ENCODE measurements around the gene TLE2.

Gene TLE2

GRCh38 chr19:2997720-2998119 is 31.4 kb downstream of the TLE2 start:
- TF ChIP-seq USF1 (IDR thresholded peaks at IDR 0.05), result no peak
- no peak for TF ChIP-seq FOXM1 (IDR thresholded peaks at IDR 0.05; ENCODE audit: borderline replicate concordance, low read depth)
- no peak for TF ChIP-seq CEBPB (IDR thresholded peaks at IDR 0.05)
- no peak for TF ChIP-seq CREB1 (IDR thresholded peaks at IDR 0.05; ENCODE audit: low read depth)
- TF ChIP-seq RAD21 (IDR thresholded peaks at IDR 0.05; ENCODE audit: low read depth), result no peak
- TF ChIP-seq YY1 (IDR thresholded peaks at IDR 0.05; ENCODE audit: low read depth), result no peak

- TF ChIP-seq CEBPB (IDR thresholded peaks at IDR 0.05) (no peak), EGR1 (IDR thresholded peaks at IDR 0.05) (no peak), CREB1 (IDR thresholded peaks at IDR 0.05; ENCODE audit: low read depth) (no peak), EP300 (IDR thresholded peaks at IDR 0.05; ENCODE audit: borderline replicate concordance) (no peak), USF1 (IDR thresholded peaks at IDR 0.05) (no peak), FOXM1 (IDR thresholded peaks at IDR 0.05; ENCODE audit: borderline replicate concordance, low read depth) (no peak), YY1 (IDR thresholded peaks at IDR 0.05; ENCODE audit: low read depth) (no peak), TCF12 (IDR thresholded peaks at IDR 0.05; ENCODE audit: low read depth) (no peak), MAX (IDR thresholded peaks at IDR 0.05) (no peak), TEAD4 (IDR thresholded peaks at IDR 0.05) (no peak), RAD21 (IDR thresholded peaks at IDR 0.05; ENCODE audit: low read depth) (no peak), REST (IDR thresholded peaks at IDR 0.05; ENCODE audit: low read depth) (no peak), NFIC (IDR thresholded peaks at IDR 0.05) (no peak), TAF1 (IDR thresholded peaks at IDR 0.05; ENCODE audit: low read depth) (no peak), ZBTB7A (IDR thresholded peaks at IDR 0.05; ENCODE audit: low read depth) (no peak)
Observed at GRCh38 chr19:2994588-2995131, 34.4 kb downstream of the TLE2 start.

GRCh38 chr19:2993579-2993978 is 35.5 kb downstream of the TLE2 start:
- TF ChIP-seq EP300 (IDR thresholded peaks at IDR 0.05; ENCODE audit: borderline replicate concordance), result no peak
- no peak for TF ChIP-seq MAX (IDR thresholded peaks at IDR 0.05)
- TF ChIP-seq ZBTB7A (IDR thresholded peaks at IDR 0.05; ENCODE audit: low read depth), result no peak
- no peak for TF ChIP-seq FOXM1 (IDR thresholded peaks at IDR 0.05; ENCODE audit: borderline replicate concordance, low read depth)

- TF ChIP-seq RAD21 (IDR thresholded peaks at IDR 0.05; ENCODE audit: low read depth) (no peak), FOXM1 (IDR thresholded peaks at IDR 0.05; ENCODE audit: borderline replicate concordance, low read depth) (no peak), MAX (IDR thresholded peaks at IDR 0.05) (no peak), EGR1 (IDR thresholded peaks at IDR 0.05) (no peak), CREB1 (IDR thresholded peaks at IDR 0.05; ENCODE audit: low read depth) (no peak), NFIC (IDR thresholded peaks at IDR 0.05) (no peak), ZBTB7A (IDR thresholded peaks at IDR 0.05; ENCODE audit: low read depth) (no peak)
Observed at GRCh38 chr19:2992958-2993357, 36.1 kb downstream of the TLE2 start.

GRCh38 chr19:2989236-2989946 is 39.7 kb downstream of the TLE2 start:
- no peak for TF ChIP-seq USF1 (IDR thresholded peaks at IDR 0.05)
- TF ChIP-seq YY1 (IDR thresholded peaks at IDR 0.05; ENCODE audit: low read depth), result no peak
- TF ChIP-seq RAD21 (IDR thresholded peaks at IDR 0.05; ENCODE audit: low read depth), result no peak
- no peak for TF ChIP-seq CEBPB (IDR thresholded peaks at IDR 0.05)
- no peak for TF ChIP-seq NFIC (IDR thresholded peaks at IDR 0.05)
- TF ChIP-seq FOXM1 (IDR thresholded peaks at IDR 0.05; ENCODE audit: borderline replicate concordance, low read depth), result no peak
- TF ChIP-seq EP300 (IDR thresholded peaks at IDR 0.05; ENCODE audit: borderline replicate concordance), result no peak

GRCh38 chr19:2988568-2988967 is 40.5 kb downstream of the TLE2 start:
- no peak for TF ChIP-seq CEBPB (IDR thresholded peaks at IDR 0.05)
- TF ChIP-seq CREB1 (IDR thresholded peaks at IDR 0.05; ENCODE audit: low read depth), result no peak
- no peak for TF ChIP-seq YY1 (IDR thresholded peaks at IDR 0.05; ENCODE audit: low read depth)
- no peak for TF ChIP-seq REST (IDR thresholded peaks at IDR 0.05; ENCODE audit: low read depth)
- TF ChIP-seq ZBTB7A (IDR thresholded peaks at IDR 0.05; ENCODE audit: low read depth), result no peak
- TF ChIP-seq USF1 (IDR thresholded peaks at IDR 0.05), result no peak

Data from Ishikawa (cell line).